GM10847 (cell line): ENCODE measurements around the gene STON2.

Source experiments
- POLR2A ChIP-seq: IDR thresholded peaks from 2 replicates; pipeline ENCODE4 v1.6.1; 2011; ENCODE audit not compliant: insufficient read length; ENCODE audit errors: extremely low read depth

Gene STON2

DNA sequence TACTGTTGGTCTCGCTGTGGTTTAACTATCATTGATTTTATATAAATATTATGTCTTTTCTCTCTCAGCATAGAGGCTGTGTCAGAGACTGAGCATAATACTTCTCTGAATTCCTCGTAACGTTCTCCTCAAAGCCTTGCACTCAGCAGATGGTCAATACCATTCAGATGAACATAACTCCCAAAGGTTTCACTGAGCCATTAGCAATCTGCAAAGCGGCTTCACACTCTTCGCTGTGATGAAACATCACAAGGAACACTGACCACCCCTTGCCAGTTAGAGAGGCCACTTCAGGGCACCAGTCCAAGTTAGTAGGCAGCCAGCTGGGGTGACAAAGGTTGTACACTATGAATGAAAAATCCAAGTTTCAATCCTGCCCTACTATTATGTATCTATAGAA is 30.1 kb upstream of the STON2 start:
- TF ChIP-seq POLR2A = no peak

GRCh38 chr14:81429028-81429427 is 28.9 kb upstream of the STON2 start:
- TF ChIP-seq POLR2A = no peak

DNA sequence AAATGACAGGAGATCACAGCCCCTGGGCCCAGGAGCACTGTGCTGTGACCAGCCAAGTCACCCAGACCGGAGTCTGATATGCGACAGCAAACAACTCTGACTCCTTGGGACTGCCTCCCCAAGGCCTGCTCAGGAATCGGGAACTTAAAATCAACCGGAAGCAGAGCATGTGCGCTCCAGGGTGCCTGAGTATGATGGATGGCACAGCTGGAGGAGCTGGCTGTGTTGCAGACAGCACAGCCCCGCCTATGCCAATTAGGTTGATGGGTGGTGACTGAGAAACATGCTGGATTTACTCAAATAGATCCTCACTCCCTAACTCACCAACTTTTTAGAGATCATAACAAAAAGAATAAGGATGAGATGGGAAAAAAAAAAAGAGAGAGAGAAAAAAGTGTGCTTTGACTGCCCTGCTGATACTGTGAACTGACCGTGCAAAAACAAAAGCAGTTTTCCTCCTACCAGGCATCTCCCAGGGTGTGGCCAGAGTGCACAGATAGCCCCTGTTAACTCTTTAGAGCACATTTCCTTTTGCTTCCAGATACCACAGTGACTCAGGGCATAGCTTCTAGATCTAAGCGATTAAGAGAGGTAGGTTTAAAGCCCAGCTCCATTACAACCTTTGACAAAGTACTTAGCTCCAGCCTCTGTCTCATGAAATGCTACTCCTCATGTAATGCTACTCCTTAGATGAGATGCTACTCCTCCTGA is 27.4 kb upstream of the STON2 start:
- no peak for TF ChIP-seq POLR2A

- no peak for TF ChIP-seq POLR2A
These were observed 23.4 kb upstream of the STON2 start for GRCh38 chr14:81423504-81423903.

- TF ChIP-seq POLR2A = no peak
These were observed 18.1 kb upstream of the STON2 start for GRCh38 chr14:81418057-81418790.

DNA sequence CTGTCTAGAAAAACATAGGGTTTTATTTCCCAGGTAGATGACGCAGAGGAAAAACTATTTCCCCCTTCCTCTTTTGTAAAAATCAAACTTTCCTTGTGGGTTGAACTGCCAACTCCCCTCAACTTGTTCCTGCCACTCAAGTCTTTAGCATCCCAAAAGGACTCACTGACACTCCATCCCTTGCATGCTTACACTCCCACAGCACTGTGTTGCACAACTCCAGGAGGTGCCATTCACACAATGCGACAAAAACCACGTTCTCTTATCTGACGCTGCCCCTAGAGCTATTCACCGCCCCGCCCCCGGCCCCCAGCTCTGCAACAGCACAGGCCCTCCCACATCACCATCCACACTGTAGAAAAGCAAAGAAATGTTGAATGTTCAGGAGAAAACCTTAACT is 16.9 kb upstream of the STON2 start:
- TF ChIP-seq POLR2A = no peak

GRCh38 chr14:81416194-81416952 is 16.2 kb upstream of the STON2 start:
- TF ChIP-seq POLR2A = no peak

- no peak for TF ChIP-seq POLR2A
These were observed 15.7 kb upstream of the STON2 start for GRCh38 chr14:81415781-81416180.

DNA sequence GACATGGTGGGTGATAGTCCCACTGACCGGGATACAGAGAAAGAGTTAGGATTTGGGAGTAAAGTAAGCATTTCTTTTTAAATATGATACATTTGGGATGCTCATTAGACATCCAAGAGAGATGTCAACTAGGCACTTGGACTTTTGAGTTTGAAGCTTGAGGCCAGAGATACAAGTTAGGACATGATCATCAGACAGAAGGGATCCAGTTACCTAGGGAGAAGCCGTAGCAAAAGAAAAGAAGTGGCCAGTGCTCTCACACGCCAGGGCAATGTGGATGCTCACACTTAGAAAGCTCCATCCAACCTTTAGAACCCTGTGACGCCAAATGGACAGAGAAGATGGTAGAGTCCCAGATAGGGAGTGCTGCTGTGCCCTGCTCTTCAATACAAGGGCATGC is 14.0 kb upstream of the STON2 start:
- TF ChIP-seq POLR2A = no peak

DNA sequence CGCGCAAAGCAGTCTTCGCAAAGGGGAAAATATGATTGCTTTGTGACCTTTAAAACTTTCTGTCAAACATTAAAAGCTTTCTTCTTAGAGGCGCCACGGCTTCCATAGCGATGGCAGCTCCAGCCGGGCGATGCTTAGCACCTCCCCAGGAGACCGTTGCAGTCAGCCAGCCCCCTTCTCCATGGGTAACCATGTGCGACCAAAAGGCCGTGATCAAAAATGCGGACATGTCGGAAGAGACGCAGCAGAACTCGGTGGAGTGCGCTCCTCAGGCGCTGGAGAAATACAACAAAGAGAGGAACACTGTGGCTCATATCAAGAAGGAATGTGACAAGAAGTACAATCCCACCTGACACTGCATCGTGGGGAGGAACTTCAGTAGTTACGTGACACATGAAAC is 12.7 kb upstream of the STON2 start:
- no peak for TF ChIP-seq POLR2A

DNA sequence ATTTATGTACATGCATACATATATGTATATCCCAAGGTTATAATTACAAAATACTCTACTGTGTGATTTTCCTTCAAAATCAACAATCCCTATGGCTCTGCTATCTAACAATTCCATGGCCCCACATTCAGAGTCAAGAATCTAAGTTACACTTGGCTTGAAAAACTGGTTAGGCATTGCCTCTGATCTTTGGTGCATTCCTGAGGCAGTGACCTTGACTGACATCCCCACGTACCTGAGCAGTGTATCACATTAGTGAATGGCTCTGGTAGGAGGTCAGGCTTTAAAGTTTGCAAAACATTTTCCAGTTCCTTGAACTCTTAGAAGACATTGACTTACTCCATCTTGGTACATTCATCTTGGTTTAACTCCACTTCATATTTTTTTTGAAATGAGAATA is 8.5 kb upstream of the STON2 start:
- no peak for TF ChIP-seq POLR2A

DNA sequence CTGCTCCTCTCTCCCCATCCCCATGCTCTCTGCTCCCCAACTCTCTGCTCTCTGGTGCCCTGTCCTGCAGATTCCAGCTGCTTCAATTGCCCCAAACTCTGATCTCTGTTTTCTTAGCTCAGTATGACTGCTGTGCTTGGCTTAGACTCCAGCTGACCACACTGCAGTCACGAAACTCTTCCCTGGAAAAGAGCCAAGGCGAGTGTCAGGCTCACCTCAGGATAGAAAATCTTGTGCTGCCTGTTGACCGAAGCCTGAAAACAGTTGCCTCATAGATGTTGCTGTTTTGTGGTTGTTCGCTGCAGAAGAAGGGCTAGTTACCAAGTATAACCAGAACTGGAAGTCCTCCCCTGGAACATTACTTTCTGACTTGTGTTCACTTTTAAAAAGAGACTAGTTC is 6.7 kb upstream of the STON2 start:
- TF ChIP-seq POLR2A = no peak

- TF ChIP-seq POLR2A = no peak
These were observed 2.0 kb upstream of the STON2 start for GRCh38 chr14:81402123-81402495.

GRCh38 chr14:81401420-81402122 is 1.4 kb upstream of the STON2 start:
- TF ChIP-seq POLR2A = no peak

- no peak for TF ChIP-seq POLR2A
These were observed 728 bp upstream of the STON2 start for GRCh38 chr14:81400852-81401251.
